CD4-positive, alpha-beta T cell (primary cell): ENCODE measurements around the gene HERC3. TPM values are rescaled to one million over a fixed set of nuclear protein-coding genes. Genes with fewer than 3 reads are reported as not detected.
A peak's percentile ranks its signal among the peaks of the same experiment; 100 is the strongest.

Experiments used
- ATAC-seq: fragments of 200-7000 bp; cut with Tn5 transposase; one replicate; pipeline ENCODE4 v1.10.0; 2022; ENCODE audit warnings: mild to moderate bottlenecking; ENCODE audit not compliant: poor library complexity
- CTCF ChIA-PET: fragments of 350-600 bp; sonication (Branson Sonifier 250); formaldehyde crosslinking; loops from one replicate; lab custom pipeline; 2021; ENCODE audit warnings: antibody characterized with exemption, inconsistent platforms; lab: Charles Lee
- POLR2A ChIA-PET: fragments of 350-600 bp; sonication (Branson Sonifier 250); formaldehyde crosslinking; loops from one replicate; lab custom pipeline; 2021; ENCODE audit warnings: antibody characterized with exemption, inconsistent platforms; lab: Charles Lee
- DNase-seq, 14 experiments: peaks; one replicate each; pipeline ENCODE4 v3.0.0-alpha.2; 2013 to 2020; ENCODE audit warnings: mixed read lengths in 2 of 14
- H3K27ac ChIP-seq, 2 donors: one replicate each; pipeline versions ENCODE4 v1.5.1 to v1.7.0; 2013; ENCODE audit warnings: low read length in 2 of 2, low read depth in 1 of 2, mild to moderate bottlenecking in 1 of 2
- H3K27me3 ChIP-seq, 2 experiments: 1 replicate in 1 of 2; 2 replicates in 1 of 2; pipeline versions ENCODE4 v1.6.1 to v1.7.0; 2013; ENCODE audit warnings: low read length in 2 of 2, control low read depth in 1 of 2, mild to moderate bottlenecking in 1 of 2, moderate library complexity in 1 of 2; ENCODE audit not compliant: insufficient read depth in 2 of 2, control insufficient read depth in 1 of 2
- H3K36me3 ChIP-seq: one replicate; pipeline ENCODE4 v1.6.1; 2013; ENCODE audit warnings: low read length, control low read depth; ENCODE audit not compliant: insufficient read depth
- H3K4me1 ChIP-seq: one replicate; pipeline ENCODE4 v1.6.1; 2013; ENCODE audit warnings: low read length, control low read depth; ENCODE audit not compliant: insufficient read depth
- H3K4me3 ChIP-seq: one replicate; pipeline ENCODE4 v1.5.1; 2013; ENCODE audit warnings: mild to moderate bottlenecking, low read length, moderate library complexity
- H3K9me3 ChIP-seq, 2 experiments: 1 replicate in 1 of 2; 2 replicates in 1 of 2; pipeline versions ENCODE4 v1.6.1 to v1.7.0; 2013; ENCODE audit warnings: low read length in 2 of 2, mild to moderate bottlenecking in 2 of 2, control low read depth in 1 of 2, moderate library complexity in 1 of 2; ENCODE audit not compliant: control insufficient read depth in 1 of 2, insufficient read depth in 1 of 2
- H3K27ac Mint-ChIP-seq: one replicate; pipeline ENCODE4 v1.8.0; 2020; ENCODE audit warnings: mixed read lengths
- H3K27me3 Mint-ChIP-seq: one replicate; pipeline ENCODE4 v1.8.0; 2021; ENCODE audit warnings: mixed read lengths
- H3K36me3 Mint-ChIP-seq: one replicate; pipeline ENCODE4 v1.8.0; 2021; ENCODE audit warnings: low read depth, mixed read lengths
- H3K4me1 Mint-ChIP-seq: one replicate; pipeline ENCODE4 v1.8.0; 2021; ENCODE audit warnings: low read depth, mixed read lengths
- H3K4me3 Mint-ChIP-seq: one replicate; pipeline ENCODE4 v1.8.0; 2020; ENCODE audit warnings: mild to moderate bottlenecking, mixed read lengths
- H3K9me3 Mint-ChIP-seq: one replicate; pipeline ENCODE4 v1.8.0; 2020; ENCODE audit warnings: mixed read lengths
- intact Hi-C, 2 experiments: fragments of 100-400 bp; cut with DNase I in 1 of 2; cut with micrococcal nuclease in 1 of 2; formaldehyde crosslinking; loops; one replicate each; pipeline versions ENCODE4 v1.15.1 to v1.9.0; 2023 to 2025; cut with DNase I, micrococcal nuclease
- total RNA-seq, 174 experiments: library from RNA in 2 of 174; stranded (reverse) in 2 of 174; gene quantifications; one replicate each; pipeline ENCODE4 v1.2.3 and lab custom pipeline; 2021 to 2026
- TF ChIP-seq, protein P1 (sequence below): fragments of 200-600 bp; IDR thresholded peaks from one replicate; pipeline ENCODE4 v1.8.0; 2022; ENCODE audit warnings: antibody characterized with exemption, mild to moderate bottlenecking

HERC3 gene
- total RNA-seq, 2 experiments from 2014 or later: 63.1 to 66.4 TPM

DNA sequence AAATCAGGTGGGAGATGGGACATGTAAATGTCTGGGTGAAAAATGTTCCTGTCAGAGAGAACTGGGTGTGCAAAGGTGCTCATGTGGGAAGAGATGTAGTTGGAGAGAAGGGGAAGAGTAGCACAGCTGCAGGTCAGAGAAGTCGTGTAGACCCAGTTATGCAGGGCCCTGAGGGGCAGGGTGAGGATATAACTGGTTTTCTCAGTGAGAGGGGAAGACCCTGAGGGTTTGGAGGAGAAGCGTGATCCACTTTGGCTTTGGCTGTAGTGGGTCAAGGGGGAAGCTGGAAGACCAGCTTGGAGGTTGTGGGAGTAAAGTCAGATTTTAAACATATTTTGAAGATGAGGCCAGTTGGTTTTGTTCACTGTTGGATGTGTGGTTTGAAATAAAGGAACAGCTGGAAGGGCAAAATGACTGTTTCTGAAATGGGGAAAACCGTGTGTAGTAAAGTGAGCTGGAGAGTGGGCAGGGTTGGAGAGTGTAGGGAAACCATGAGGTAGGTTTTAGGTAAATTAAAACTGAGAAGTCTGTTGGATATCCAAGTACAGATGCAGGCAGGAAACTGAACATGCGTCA lies 61.2 kb downstream of the HERC3 start:
- peak overlapping the region; percentile 57 for H3K27ac Mint-ChIP-seq
- TF ChIP-seq, protein P1, sequence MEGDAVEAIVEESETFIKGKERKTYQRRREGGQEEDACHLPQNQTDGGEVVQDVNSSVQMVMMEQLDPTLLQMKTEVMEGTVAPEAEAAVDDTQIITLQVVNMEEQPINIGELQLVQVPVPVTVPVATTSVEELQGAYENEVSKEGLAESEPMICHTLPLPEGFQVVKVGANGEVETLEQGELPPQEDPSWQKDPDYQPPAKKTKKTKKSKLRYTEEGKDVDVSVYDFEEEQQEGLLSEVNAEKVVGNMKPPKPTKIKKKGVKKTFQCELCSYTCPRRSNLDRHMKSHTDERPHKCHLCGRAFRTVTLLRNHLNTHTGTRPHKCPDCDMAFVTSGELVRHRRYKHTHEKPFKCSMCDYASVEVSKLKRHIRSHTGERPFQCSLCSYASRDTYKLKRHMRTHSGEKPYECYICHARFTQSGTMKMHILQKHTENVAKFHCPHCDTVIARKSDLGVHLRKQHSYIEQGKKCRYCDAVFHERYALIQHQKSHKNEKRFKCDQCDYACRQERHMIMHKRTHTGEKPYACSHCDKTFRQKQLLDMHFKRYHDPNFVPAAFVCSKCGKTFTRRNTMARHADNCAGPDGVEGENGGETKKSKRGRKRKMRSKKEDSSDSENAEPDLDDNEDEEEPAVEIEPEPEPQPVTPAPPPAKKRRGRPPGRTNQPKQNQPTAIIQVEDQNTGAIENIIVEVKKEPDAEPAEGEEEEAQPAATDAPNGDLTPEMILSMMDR: no peak
- no peak overlapping the region for H3K4me3 Mint-ChIP-seq
- H3K9me3 Mint-ChIP-seq: no peaks in the 10 kb centered on the region
- no peak for ATAC-seq
- Histone ChIP-seq H3K9me3 (no peaks in the 10 kb centered on the region), H3K27me3 (no peaks in the 10 kb centered on the region), H3K4me3 (no peak overlapping the region), H3K4me1 (no peaks in the 10 kb centered on the region), H3K36me3 (peaks cover 48% of the 10 kb centered on the region), H3K27ac (no peak overlapping the region)
- intact Hi-C loops: no loop called here
- peaks cover 59% of the 10 kb centered on the region for H3K36me3 Mint-ChIP-seq
- ChIA-PET CTCF (interaction anchor here (1.2 to 3.3 kb wide), 2 partner anchors 20 to 114 kb away, joined by 3 to 12 read pairs; no protein-coding TSS in a partner anchor), POLR2A (no interaction called here)
- H3K4me1 Mint-ChIP-seq: peaks cover 74% of the 10 kb centered on the region
- H3K27me3 Mint-ChIP-seq: no peaks in the 10 kb centered on the region
- no peak for DNase-seq

DNA sequence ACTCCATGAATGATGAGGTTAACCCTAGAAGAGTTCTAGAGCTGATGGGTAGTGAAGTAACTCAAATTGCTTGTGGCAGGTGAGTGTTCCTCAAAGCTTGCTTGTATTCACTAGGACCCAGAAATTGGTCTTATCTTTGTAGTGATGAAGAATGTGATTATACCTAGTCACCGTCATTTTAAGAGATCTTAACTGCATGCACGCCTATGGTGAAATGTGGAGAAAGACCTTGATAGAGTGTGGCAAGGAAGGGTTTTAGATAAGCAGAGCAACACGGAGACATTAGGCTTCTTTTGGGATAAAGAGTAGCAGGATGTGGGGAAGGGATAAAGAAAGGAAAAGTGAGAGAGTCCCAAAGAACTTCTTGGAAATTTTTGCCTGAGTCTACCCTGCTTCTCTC lies 62.9 kb downstream of the HERC3 start:
- intact Hi-C loops: loop anchor here (5.0 kb wide), 2 partner anchors 38 to 63 kb away; partner anchors contain the start of gene HERC3 (in 2 of the 2)
- H3K9me3 Mint-ChIP-seq: no peaks in the 10 kb centered on the region
- ChIA-PET CTCF (interaction anchor here (1.1 to 3.3 kb wide), 4 partner anchors 8 to 116 kb away, joined by 3 to 12 read pairs (median 3); no protein-coding TSS in a partner anchor), POLR2A (no interaction called here)
- Histone ChIP-seq H3K27ac (no peak overlapping the region), H3K4me1 (no peaks in the 10 kb centered on the region), H3K27me3 (no peaks in the 10 kb centered on the region), H3K36me3 (peaks cover 47% of the 10 kb centered on the region), H3K4me3 (no peak overlapping the region), H3K9me3 (no peaks in the 10 kb centered on the region)
- ATAC-seq: no peak
- H3K4me1 Mint-ChIP-seq: peaks cover 61% of the 10 kb centered on the region
- DNase-seq: no peak
- no peak overlapping the region for H3K4me3 Mint-ChIP-seq
- peak overlapping the region; percentile 48 for H3K27ac Mint-ChIP-seq
- peaks cover 74% of the 10 kb centered on the region for H3K36me3 Mint-ChIP-seq
- TF ChIP-seq, protein P1: no peak
- H3K27me3 Mint-ChIP-seq: no peaks in the 10 kb centered on the region

DNA sequence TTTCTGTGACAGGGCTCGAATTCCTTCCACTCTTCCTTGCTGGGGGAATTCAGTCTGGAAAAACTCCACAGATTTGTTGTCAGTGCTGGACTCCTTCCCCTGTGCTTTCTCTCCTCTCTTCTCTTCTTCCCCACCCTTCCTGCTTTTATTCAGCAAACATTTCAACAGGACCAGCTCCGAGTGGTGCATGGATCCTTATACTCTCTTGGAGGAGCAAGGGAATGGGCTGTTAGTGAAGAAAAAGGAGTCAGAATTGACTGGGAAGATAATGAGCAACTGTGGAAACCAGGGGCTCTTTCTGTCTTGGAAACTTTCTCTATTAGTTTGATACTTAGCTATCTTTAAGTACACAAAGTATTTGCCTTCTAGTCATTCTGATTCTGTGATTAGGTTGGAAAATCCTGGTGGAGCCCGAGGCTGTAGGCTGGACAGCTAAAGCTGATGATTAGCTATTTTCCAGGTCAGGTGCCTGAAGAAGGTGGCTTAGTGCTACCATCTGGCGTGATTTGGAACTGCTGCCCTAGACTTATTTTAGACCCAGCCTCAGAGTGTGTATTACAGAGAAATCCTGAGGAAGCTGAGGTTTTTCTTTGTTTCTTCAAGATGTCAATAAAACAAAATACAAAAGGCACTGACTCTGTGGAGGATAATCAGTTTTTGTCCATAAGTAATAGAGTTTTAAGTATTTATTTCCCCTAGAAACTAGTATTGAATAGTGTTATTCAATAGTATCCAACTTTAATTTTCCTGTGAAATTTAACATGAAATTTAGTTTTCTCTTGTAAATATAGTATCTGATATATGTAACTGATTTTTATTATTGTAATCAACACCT lies 67.0 kb downstream of the HERC3 start:
- H3K36me3 ChIP-seq: peaks cover 51% of the 10 kb centered on the region
- POLR2A ChIA-PET: interaction anchor here (0.6 to 1.1 kb wide), 2 partner anchors 9 to 66 kb away, joined by 4 read pairs; no protein-coding TSS in a partner anchor
- Mint-ChIP-seq H3K4me1 (peaks cover 33% of the 10 kb centered on the region), H3K4me3 (no peak overlapping the region), H3K9me3 (no peaks in the 10 kb centered on the region), H3K36me3 (peaks cover 90% of the 10 kb centered on the region), H3K27me3 (no peaks in the 10 kb centered on the region), H3K27ac (peak overlapping the region; percentile 34)
- H3K4me3 ChIP-seq: no peak overlapping the region
- no peaks in the 10 kb centered on the region for H3K27me3 ChIP-seq
- intact Hi-C loops: loop anchor here (1.0 to 5.0 kb wide), 4 partner anchors 42 to 133 kb away; partner anchors contain the start of gene HERC3 (in 2 of the 2)
- TF ChIP-seq, protein P1: peak; percentile 68
- CTCF ChIA-PET: interaction anchor here (0.5 to 1.6 kb wide), 15 partner anchors 9 to 364 kb away, joined by 3 to 48 read pairs (median 3); no protein-coding TSS in a partner anchor
- H3K4me1 ChIP-seq: no peaks in the 10 kb centered on the region
- peak; percentile 88 for ATAC-seq
- peak in 12 of 14 experiments; percentile 11 to 68 (median 28) for DNase-seq
- no peaks in the 10 kb centered on the region for H3K9me3 ChIP-seq
- H3K27ac ChIP-seq: no peak overlapping the region
